ENCODE measurements around the gene MIPOL1.

- no peak for TF ChIP-seq ZNF133 (tag by site-specific recombination; IDR thresholded peaks at IDR 0.05)
- TF ChIP-seq CTCF (tag by site-specific recombination; IDR thresholded peaks at IDR 0.05) = no peak
- no peak for TF ChIP-seq ZNF132 (tag by site-specific recombination; IDR thresholded peaks at IDR 0.05; ENCODE audit: borderline replicate concordance)
- TF ChIP-seq PBX3 (CRISPR knock-in tag; IDR thresholded peaks at IDR 0.05) = no peak
- no peak for TF ChIP-seq IKZF3 (tag by site-specific recombination; IDR thresholded peaks at IDR 0.05)
- TF ChIP-seq ZNF121 (tag by site-specific recombination; IDR thresholded peaks at IDR 0.05) = no peak
- no peak for TF ChIP-seq BCL6B (tag by site-specific recombination; IDR thresholded peaks at IDR 0.05)
These were observed 238.8 kb downstream of the MIPOL1 start for GRCh38 chr14:37436519-37436918.
